IPS-18a (cell line): Measurements from ENCODE around the gene IL13RA1.
"Not testable (repeated sequence)": the region's sequence is repeated elsewhere in the genome, so short reads cannot be mapped to it uniquely, and the experiment has no call there.

Source experiments
- H3K27ac ChIP-seq: one replicate; pipeline ENCODE4 v1.5.1; 2013; ENCODE audit warnings: low read length
- H3K27me3 ChIP-seq: one replicate; pipeline ENCODE4 v1.6.1; 2013; ENCODE audit warnings: mild to moderate bottlenecking, low read length; ENCODE audit not compliant: control insufficient read depth, insufficient read depth
- H3K36me3 ChIP-seq: one replicate; pipeline ENCODE4 v1.6.1; 2013; ENCODE audit warnings: low read depth, low read length; ENCODE audit not compliant: control insufficient read depth
- H3K4me1 ChIP-seq: one replicate; pipeline ENCODE4 v1.6.1; 2013; ENCODE audit warnings: low read depth, low read length; ENCODE audit not compliant: control insufficient read depth
- H3K4me3 ChIP-seq: one replicate; pipeline ENCODE4 v1.5.1; 2013; ENCODE audit warnings: low read length
- H3K9ac ChIP-seq: one replicate; pipeline ENCODE4 v1.6.1; 2013; ENCODE audit warnings: mild to moderate bottlenecking, low read length, moderate library complexity
- H3K9me3 ChIP-seq: one replicate; pipeline ENCODE4 v1.6.1; 2013; ENCODE audit warnings: low read depth, low read length; ENCODE audit not compliant: control insufficient read depth

The IL13RA1 gene

DNA sequence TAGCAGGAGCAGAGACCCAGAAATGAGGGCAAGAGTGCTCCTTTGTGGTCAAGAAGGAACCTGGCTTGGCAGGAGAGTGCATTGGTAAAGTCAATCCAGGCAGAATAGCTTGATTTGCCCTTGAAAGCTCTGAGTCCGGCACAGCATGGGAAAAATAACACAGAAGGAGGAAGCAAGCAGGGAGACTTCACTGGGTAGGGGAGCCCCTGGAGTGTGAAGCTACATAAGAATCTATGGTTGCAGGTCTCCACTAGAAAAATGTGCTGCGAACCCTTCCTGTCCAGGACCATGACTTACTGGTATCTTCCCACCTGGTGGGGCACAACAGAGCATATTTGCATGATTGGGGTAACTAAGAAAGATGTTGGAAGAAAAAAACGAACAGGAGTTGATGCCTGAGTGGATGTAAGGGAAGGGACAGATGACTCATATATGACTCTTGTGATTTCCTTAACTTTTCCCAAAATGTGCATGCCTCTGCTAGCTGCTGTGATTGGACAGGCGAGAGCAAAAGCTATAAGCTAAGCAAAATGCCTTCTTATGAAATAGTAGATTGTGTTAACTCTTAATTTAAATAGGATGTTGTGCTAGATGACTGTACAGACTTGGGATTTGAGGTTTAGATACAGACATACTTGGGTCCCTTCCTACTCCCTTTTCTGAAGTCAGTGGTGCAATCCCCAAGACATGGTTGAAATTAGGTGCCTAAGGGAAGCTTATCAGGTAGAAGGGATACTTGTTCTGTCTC, 3.3 kb downstream of the IL13RA1 start:
- Histone ChIP-seq H3K27ac (no peak overlapping the region), H3K27me3 (peaks cover 24% of the 10 kb centered on the region), H3K4me3 (no peak overlapping the region), H3K9ac (no peak overlapping the region), H3K4me1 (no peaks in the 10 kb centered on the region), H3K9me3 (peaks cover 14% of the 10 kb centered on the region), H3K36me3 (no peaks in the 10 kb centered on the region)

DNA sequence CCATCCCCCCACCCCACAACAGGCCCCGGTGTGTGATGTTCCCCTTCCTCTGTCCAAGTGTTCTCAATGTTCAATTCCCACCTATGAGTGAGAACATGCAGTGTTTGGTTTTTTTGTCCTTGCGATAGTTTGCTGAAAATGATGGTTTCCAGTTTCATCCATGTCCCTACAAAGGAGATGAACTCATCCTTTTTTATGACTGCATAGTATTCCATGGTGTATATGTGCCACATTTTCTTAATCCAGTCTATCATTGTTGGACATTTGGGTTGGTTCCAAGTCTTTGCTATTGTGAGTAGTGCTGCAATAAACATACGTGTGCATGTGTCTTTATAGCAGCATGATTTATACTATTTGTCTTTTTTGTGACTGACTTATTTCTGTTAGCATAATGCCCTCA, 5.1 kb downstream of the IL13RA1 start:
- not testable (repeated sequence) for H3K4me1 ChIP-seq, H3K27ac ChIP-seq, H3K36me3 ChIP-seq, H3K4me3 ChIP-seq, H3K9ac ChIP-seq
- Histone ChIP-seq H3K9me3 (peaks cover 15% of the 10 kb centered on the region), H3K27me3 (peaks cover 24% of the 10 kb centered on the region)

DNA sequence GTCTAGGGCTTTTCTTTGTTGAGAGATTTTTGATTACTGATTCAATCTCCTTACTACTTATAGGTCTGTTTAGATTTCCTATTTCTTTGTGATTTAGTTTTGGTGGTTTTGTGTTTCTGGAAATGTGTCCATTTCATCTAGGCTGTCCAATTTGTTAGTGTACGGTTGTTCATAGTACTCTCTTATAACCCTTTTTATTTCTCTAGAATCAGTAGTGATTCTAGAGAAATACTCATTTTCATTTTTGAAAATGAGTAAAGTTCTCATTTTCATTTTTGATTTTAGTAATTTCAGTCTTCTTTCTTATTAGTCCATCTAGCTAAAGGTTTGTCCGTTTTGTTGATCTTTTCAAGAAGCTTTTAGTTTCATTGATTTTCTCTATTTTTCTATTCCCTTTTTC, 7.5 kb downstream of the IL13RA1 start:
- no peak overlapping the region for H3K9ac ChIP-seq
- H3K9me3 ChIP-seq: peaks cover 12% of the 10 kb centered on the region
- H3K36me3 ChIP-seq: no peaks in the 10 kb centered on the region
- peaks cover 3% of the 10 kb centered on the region for H3K27me3 ChIP-seq
- no peaks in the 10 kb centered on the region for H3K4me1 ChIP-seq
- H3K27ac ChIP-seq: no peak overlapping the region
- no peak overlapping the region for H3K4me3 ChIP-seq

DNA sequence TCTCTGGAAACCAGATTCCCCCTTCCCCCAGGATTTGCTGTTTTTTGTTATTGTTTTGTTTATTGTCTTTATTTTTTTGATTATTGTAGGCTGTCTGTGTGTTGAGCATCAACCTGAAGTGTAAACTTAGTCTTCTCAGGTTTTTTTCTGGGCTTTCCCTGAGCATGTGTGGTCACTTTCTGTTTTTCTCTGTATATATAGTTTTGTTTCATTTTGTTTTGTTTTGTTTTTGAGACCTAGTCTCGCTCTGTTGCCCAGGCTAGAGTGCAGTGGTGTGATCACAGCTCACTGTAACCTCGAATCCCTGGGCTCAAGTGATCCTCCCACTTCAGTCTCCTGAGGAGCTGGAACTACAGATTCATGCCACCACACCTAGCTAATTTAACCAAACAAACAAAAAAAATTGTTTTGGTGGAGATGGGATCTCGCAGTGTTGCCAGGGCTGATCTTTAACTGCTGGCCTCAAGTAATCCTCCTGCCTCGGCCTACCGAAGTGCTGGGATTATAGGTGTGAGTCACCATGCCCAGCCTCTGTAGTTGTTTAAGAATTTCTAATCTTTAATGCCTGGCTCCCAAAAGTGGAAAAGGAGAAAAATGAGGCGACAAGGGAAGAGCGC, 9.1 kb downstream of the IL13RA1 start:
- no peak overlapping the region for H3K27ac ChIP-seq
- H3K4me1 ChIP-seq: no peaks in the 10 kb centered on the region
- no peaks in the 10 kb centered on the region for H3K27me3 ChIP-seq
- H3K9me3 ChIP-seq: peaks cover 12% of the 10 kb centered on the region
- H3K36me3 ChIP-seq: no peaks in the 10 kb centered on the region
- no peak overlapping the region for H3K9ac ChIP-seq
- no peak overlapping the region for H3K4me3 ChIP-seq

DNA sequence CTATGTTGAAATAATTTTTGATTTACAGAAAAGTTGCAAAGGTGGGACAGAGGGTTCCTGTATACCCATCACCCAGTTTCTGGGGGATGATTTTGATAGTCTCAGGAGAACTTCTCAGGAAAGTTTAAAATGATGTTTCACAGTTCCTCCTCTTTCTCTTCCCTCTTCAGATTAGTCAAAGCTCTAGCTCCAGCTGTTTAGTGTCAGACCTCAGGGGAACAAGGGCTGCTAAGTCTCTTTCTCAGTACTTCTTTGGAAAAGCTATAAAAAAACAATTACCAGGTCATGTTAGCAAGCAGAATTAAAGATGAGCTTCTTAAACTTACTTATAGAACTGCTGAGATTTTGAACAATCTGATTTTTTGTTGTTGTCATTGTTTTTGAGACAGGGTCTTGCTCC, 12.2 kb downstream of the IL13RA1 start:
- Histone ChIP-seq H3K27ac (no peak overlapping the region), H3K27me3 (no peaks in the 10 kb centered on the region), H3K9ac (no peak overlapping the region), H3K4me3 (no peak overlapping the region), H3K4me1 (peaks cover 3% of the 10 kb centered on the region), H3K9me3 (peaks cover 13% of the 10 kb centered on the region), H3K36me3 (no peaks in the 10 kb centered on the region)

DNA sequence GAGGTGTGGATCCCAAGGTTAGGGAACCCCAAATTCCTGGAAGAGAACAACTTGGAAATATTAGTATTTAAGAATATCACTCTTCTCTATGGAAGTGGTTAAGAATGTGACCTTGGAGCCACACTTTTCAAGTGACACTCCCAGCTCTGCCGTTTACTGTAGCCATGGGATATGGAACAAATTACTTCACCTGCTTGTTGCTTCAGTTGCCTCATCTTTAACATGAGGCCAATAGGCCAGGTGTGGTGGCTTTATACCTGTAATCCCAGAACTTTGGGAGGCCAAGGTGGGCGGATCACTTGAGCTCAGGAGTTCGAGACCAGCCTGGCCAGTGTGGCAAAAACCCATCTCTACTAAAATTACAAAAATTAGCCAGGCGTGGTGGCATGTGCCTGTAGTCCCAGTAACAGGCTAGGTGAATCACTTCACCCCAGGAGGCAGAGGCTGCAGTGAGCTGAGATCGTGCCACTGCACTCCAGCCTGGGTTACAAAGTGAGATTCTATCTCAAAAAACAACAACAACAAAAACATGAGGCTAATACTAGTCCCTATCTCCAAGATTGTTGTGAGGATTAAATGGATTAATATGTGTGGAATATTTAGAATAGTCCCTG, 13.0 kb downstream of the IL13RA1 start:
- no peak overlapping the region for H3K9ac ChIP-seq
- H3K27ac ChIP-seq: no peak overlapping the region
- no peak overlapping the region for H3K4me3 ChIP-seq
- peaks cover 13% of the 10 kb centered on the region for H3K9me3 ChIP-seq
- H3K27me3 ChIP-seq: no peaks in the 10 kb centered on the region
- H3K4me1 ChIP-seq: peaks cover 3% of the 10 kb centered on the region
- no peaks in the 10 kb centered on the region for H3K36me3 ChIP-seq

DNA sequence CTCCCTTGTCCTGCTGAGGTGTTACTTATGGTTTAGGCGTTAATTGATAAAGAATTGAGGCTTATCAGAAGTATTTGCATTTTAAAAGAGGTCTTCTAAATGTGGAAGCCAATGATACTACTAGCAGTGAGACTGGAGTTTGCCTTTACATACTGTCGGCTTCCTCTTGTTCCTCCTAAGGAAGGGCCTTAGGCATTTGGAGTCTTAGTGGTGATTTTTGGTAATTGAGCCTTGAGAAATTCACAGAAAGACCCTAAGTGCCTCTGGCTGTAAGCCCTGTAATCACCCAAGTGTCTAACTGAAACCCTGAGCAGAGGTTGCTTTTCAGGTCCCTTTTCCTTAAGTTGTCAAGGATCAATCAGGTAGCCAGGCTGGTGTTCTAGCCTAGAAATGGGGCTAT, 14.8 kb downstream of the IL13RA1 start:
- no peak overlapping the region for H3K4me3 ChIP-seq
- no peaks in the 10 kb centered on the region for H3K36me3 ChIP-seq
- peaks cover 14% of the 10 kb centered on the region for H3K9me3 ChIP-seq
- no peak overlapping the region for H3K27ac ChIP-seq
- no peak overlapping the region for H3K9ac ChIP-seq
- H3K27me3 ChIP-seq: no peaks in the 10 kb centered on the region
- peaks cover 3% of the 10 kb centered on the region for H3K4me1 ChIP-seq

DNA sequence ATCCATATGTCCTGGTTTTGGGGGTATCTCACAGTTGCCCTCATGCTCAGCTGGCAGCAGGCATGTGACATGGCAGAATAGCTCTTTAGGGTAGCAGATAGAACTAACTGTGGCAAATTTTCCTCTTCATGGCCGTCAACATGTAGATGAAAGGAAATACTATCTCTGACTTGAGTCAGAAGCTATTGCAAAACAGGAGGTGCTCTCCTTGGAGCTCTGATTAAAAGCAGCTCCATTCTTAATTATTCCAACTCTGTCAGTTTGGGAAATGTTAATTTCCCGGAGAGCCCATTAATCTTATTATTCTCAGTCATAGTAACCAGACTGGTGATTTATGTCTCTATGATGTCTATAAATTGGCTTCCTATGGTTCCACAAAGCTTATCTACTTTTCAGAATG, 18.2 kb downstream of the IL13RA1 start:
- Histone ChIP-seq H3K27me3 (no peaks in the 10 kb centered on the region), H3K27ac (no peak overlapping the region), H3K9me3 (peaks cover 9% of the 10 kb centered on the region), H3K36me3 (no peaks in the 10 kb centered on the region), H3K4me1 (peaks cover 3% of the 10 kb centered on the region), H3K9ac (no peak overlapping the region), H3K4me3 (no peak overlapping the region)

DNA sequence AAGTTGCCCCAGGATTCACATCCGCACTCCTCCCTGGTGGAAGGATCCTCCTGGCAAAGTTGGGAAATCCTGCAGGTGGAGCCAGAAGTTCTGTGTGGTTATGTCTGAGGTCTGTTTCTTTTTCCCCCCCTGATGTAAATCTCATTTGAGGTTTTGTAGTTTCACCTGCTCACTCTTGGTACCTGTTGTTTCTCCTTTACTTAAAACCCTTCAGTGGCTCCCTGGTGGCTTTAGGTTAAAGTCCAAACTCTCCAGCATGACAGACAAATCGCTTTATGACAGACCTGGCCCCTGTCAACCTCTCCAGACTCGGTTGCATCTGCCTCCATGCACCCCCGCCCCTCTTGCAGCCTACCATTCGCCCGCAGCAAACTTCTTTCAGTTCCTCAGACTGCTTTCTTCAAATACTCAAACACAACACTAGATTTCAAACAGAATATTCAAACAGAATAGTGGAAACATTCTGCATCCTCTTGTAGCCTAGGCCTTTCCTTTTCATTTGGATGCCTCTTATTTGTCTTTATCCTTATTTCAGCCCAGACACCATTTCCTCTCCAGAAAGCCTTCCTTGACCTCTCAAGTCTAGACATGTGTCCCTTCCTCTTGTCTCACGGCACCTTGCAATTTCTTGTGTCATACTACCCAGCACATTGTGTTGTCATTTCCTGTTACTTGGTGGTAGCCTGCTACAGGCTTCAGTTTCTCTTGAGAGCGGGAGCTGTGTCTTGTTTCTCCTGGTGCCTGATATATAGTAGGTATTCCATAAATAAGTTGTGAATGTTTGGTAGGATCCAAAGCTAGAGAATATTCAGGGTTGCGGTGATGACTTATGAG, 24.8 kb downstream of the IL13RA1 start:
- no peaks in the 10 kb centered on the region for H3K27me3 ChIP-seq
- H3K4me3 ChIP-seq: no peak overlapping the region
- no peak overlapping the region for H3K9ac ChIP-seq
- H3K9me3 ChIP-seq: peaks cover 18% of the 10 kb centered on the region
- no peaks in the 10 kb centered on the region for H3K36me3 ChIP-seq
- H3K27ac ChIP-seq: no peak overlapping the region
- H3K4me1 ChIP-seq: no peaks in the 10 kb centered on the region

DNA sequence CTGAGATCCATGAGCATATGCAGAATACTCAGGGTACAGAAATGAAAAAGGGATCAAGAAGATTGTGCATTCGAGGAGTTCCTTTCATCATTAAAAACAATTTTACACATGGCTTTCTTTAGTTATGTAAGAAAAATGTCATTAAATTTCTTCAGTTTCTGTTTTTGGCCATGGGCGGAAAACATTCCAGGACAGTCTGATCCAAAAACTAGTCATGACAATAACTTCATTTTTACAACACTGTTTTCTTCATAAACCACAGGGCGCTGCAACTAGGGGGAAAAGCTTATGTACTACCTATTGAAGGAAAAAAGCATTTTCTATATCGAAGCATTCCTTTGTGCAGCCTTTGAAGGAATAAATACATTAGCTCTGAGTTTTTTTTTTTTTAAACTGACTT, 28.2 kb downstream of the IL13RA1 start:
- H3K9ac ChIP-seq: no peak overlapping the region

DNA sequence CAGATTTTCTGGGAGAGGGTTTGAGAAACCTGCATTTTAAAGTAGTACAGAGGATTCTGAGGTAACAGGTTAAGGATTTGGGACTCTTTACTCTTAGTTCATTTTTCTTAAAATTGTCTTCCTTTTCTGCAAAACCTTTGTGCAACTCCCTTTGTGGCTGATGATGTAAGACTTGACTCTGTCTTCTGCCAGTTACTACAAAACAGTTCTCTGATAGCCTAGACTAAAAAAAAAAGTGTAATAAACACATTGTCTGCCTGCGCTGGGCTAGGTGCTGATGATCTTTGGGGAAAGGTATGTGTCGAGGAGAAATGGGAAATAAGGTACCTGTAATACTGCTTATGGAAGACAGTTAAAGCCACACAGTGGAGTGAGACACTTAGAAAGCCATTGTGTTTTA, 28.7 kb downstream of the IL13RA1 start:
- H3K4me3 ChIP-seq: no peak overlapping the region
- H3K9ac ChIP-seq: no peak overlapping the region
- no peak overlapping the region for H3K27ac ChIP-seq
- H3K9me3 ChIP-seq: peaks cover 24% of the 10 kb centered on the region
- no peaks in the 10 kb centered on the region for H3K36me3 ChIP-seq
- H3K4me1 ChIP-seq: no peaks in the 10 kb centered on the region
- no peaks in the 10 kb centered on the region for H3K27me3 ChIP-seq

More for the DNA sequence above, 28.2 kb downstream of the IL13RA1 start:
- Histone ChIP-seq H3K27ac (no peak overlapping the region), H3K9me3 (peaks cover 21% of the 10 kb centered on the region), H3K36me3 (no peaks in the 10 kb centered on the region), H3K4me3 (no peak overlapping the region), H3K4me1 (no peaks in the 10 kb centered on the region), H3K27me3 (no peaks in the 10 kb centered on the region)
